Stimulated activated CD8-positive, alpha-beta memory T cell treated with anti-CD3 and anti-CD28 coated beads, Interleukin-4, amount 100 ng/mL, for 4 hours (primary cell): ENCODE measurements around the gene PTPRT.

Experiments used
- DNase-seq, 2 donors: peaks; one replicate each; pipeline ENCODE4 v3.0.0-alpha.2; 2020; ENCODE audit warnings: low read depth in 2 of 2, low spot score in 1 of 2

PTPRT gene

DNA sequence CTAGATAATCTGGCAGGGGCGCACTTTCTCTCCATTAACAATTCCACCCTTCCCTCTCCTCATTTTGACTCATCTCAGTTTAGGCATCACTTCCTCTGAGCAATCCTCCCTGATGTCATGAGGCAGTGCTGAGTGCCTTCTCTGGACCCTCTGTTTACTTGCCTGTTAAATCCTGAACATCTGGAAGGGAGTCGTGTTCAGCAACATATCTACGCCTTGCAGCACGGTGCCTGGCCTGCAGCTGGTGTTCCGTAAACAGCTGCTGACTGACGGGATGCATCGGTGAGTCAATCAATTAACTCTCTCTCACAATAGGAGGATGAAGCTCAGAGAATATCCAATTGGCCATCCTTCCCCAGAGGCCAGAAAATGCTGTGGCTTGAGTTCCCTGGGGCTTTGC is 613.5 kb downstream of the PTPRT start:
- no peak for DNase-seq

DNA sequence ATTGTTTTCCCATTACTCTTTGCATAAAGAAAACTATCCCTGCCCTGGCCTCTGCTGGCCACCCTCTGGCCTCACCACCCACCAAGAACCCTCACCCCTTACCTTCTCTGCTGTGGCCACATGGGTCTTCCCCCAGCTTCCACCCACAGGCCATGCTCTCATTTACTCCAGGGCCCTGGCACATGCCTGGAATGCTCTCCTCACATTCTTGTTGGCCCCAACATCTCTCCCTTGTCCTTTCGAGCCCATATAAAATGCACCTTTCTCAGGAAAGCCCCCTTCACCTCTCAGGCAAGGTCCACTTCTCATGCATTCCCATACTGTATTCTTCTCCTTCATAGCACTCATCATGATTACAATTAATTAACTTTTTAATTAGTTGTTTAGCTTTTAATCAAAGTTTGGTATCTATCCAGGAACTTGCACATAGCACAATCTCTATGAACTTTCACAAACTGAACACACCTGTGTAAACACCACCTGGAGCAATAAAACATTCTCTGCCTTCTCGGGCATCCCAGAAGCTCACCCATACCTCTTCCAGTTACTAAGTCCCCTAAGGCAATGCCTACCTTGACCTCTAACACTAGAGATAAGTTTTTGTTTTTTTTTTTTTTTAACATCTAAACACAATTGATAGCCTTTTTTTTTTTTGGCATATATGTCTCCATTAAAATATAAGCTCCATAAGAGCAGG is 617.2 kb downstream of the PTPRT start:
- DNase-seq = no peak

GRCh38 chr20:42567409-42567808 is 622.3 kb downstream of the PTPRT start:
- DNase-seq = no peak

DNA sequence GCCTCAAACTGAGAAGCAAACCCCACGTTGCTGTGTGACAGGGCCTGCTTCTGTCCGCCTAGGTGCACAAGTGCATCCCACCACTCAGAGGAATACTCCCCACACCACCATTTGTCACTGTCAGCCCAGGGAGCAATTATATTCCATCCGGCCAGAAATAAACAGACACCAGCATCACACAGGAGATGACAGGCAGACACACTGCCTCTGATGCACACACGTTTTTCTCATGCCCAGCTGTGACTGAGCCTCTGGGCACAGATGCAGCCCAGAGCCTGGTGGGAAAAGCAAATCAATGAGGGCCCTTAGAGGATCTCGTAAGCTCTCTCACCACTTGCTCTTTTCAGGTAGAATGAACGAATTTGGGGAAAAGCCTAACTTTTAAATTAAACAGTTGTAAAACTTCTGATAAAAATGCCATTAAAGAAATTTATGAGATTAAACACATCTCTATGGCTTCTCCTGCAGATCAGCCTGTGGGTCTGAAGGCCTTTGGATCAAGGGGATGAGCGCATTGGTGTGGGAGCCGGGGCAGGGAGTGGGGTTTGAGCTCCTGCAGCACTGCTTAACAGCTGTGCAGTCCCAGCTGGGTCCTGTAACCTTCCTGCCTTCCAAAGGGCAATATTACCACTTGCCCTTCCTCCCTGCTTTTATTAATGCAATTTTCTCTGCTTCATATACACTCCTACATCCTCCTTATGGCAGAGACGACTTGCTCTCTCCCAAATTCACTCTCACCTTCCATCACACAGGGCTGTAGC is 624.3 kb downstream of the PTPRT start:
- DNase-seq = no peak

DNA sequence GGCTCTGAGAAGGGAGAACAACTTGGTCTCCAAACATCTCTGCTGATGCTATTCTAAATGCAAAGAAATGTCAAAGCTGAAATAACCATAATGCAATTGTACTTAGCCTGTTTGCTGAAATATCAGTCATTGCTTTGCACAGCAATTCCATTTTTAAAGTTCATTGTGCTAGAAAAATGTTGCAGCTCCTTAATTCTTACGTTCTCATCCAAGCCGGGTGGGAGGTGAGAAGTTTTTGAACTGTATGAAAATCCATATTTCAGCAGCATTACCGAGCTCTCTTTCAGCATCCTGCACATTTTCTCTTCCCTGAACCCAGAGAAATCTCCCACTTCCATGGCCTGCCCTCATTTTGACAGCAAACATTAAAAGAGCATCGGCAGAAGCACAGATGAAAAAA is 630.0 kb downstream of the PTPRT start:
- DNase-seq = no peak

DNA sequence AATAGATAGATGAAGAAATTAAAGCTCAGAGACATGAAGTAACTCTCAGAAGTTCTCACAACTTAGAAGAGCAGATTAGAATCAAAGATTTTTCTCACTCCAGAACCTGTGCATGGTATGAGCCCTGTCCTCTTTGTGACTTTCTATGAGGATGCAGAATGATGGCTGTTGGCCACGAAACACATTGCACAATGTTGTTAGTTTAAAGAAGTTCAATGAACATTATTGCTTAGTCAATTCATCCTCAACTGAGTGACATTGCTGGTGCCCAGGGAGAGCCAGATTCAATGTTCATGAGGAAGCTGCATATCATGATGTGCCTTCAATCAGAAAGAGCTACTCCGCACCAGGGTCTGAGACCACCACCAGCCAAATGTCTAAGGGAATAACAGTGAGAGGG is 633.1 kb downstream of the PTPRT start:
- no peak for DNase-seq

GRCh38 chr20:42553374-42553773 is 636.3 kb downstream of the PTPRT start:
- DNase-seq = no peak

DNA sequence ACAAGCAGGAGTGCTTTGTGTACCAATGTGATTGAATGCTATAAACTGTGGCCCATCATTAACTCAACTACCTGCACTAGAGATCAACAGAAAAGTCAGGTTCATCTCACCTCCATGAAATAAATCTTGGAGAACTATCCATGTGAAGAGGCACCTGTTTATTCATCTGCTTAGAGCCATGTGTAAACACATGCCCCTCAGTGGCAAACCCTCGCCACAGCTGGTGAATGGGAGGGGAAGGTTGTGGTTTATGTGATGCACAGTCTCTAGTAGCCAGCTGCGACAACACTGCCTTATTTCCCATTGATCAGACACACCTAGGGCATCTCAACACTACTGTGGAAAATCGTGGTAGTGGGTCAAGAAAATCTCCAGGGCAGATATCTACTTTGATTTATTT is 640.2 kb downstream of the PTPRT start:
- no peak for DNase-seq

DNA sequence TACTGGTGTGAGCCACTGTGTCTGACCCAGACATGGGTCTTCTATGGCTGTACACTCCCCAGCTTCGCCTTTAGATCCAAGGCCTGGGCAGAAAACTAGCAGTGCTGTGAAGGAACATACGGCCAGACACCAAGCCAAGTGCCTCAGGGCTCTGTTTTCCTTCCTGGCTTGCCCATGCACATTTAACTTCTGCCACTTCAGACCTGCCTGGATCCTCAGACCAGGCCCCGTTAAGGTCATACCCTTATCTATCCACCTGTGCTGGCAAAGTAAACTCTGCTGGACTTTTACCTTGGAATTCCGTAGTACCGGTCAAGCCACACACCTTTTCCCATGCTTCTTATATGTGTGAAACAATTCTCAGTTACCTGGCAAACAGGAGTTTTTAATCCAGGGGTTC is 644.8 kb downstream of the PTPRT start:
- no peak for DNase-seq

- no peak for DNase-seq
Measured at GRCh38 chr20:42532831-42533230, 656.9 kb downstream of the PTPRT start.

DNA sequence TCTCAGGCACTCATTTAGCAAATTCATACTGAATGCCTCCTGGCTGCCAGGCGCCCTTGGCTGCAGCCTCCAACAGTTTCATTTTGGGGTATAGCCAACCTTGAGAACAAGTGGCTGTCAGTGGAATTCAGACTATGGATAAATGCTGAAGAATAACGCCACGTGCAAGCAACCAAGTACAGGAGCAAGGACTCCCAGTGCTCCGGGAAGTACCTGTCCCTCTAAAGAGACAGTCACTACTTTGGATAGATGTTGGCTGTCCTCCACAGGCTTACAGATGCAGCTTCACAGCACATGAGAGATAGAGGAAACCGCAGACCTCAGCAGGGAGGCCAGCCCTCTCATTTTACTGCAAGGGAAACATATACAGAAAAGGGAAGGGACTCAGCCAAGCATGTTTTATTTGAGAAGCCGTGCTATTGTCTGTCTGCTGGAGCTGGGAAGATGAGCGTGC is 658.2 kb downstream of the PTPRT start:
- DNase-seq = no peak

GRCh38 chr20:42530855-42531448 is 658.8 kb downstream of the PTPRT start:
- no peak for DNase-seq

DNA sequence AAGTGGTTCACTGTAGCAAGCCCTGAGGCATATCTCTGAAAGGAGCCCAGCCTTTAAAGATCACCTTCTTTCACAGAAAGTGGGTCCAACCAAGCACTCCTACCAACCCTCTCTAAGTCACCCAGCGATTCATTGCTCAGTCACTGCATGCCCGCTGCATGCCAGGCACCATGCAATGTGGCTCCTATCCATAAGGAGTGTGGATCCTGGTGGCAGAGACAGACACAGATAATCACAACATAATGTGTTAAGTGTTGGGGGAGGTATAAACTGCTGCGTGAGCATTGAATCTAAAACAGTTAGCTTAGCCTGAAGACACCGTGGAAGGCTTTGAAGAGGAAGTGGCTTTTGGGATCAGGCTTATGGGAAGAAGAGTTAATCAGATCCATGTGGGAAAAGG is 659.5 kb downstream of the PTPRT start:
- no peak for DNase-seq

- DNase-seq = no peak
Measured at GRCh38 chr20:42524058-42524457, 665.6 kb downstream of the PTPRT start.

- DNase-seq = no peak
Measured at GRCh38 chr20:42516692-42517091, 673.0 kb downstream of the PTPRT start.

GRCh38 chr20:42510686-42511085 is 679.0 kb downstream of the PTPRT start:
- DNase-seq = no peak

DNA sequence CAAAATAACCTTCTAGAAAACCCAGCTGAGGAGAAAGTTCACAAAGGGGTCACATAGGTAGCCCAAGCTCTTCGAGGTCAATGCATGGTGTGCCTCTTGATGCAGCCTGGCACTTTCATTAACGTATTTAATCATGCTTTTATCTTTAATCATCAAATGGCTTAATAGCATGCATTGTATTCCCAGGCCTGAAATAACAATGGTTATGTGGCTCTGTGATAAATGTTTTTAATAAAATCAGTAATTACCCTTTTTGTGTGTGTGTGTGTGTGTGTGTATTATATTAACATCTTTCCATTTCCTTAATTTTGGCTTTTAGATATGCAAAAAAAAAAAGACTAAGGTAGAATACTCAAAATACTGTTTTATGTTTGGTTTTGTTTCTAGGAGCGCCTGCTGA is 681.8 kb downstream of the PTPRT start:
- no peak for DNase-seq

DNA sequence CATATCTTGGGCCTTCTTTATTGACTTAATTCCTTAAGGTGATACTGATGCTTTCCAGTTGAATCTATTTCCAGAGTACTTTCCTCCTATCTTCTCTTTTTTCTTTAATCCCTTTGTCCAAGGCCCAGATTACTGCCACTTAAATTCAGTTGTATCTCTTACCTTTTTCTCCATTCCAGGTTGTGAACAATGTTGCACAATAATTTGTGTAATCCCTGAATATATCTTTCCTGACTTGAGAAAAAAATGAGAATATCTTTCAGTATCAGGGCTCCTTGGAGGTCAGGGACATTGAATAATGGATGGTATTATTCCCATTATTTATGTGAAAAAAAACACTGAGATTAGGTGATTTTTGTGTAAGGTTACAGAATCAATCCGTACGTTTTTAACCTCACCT is 683.3 kb downstream of the PTPRT start:
- no peak for DNase-seq

DNA sequence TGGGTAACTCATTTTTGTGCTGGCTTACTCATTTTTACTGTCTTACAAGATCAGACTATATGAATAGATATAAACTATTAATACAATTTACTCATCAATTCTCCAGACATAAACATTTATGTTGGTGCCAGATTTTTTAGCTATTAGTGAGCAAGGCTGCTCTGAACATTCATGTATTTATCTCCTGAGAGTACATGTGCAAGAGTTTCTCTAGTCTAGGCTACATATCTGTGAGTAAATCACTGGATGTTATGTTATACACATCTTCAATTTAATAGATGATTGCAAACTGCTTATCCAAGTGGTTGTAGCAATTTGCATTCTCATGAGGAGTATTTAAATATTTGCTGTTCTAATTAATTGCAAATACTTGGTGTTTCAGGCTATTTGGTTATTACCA is 687.1 kb downstream of the PTPRT start:
- DNase-seq = no peak

GRCh38 chr20:42496595-42496994 is 693.1 kb downstream of the PTPRT start:
- no peak for DNase-seq

- DNase-seq = no peak
Measured at GRCh38 chr20:42494290-42494689, 695.4 kb downstream of the PTPRT start.

DNA sequence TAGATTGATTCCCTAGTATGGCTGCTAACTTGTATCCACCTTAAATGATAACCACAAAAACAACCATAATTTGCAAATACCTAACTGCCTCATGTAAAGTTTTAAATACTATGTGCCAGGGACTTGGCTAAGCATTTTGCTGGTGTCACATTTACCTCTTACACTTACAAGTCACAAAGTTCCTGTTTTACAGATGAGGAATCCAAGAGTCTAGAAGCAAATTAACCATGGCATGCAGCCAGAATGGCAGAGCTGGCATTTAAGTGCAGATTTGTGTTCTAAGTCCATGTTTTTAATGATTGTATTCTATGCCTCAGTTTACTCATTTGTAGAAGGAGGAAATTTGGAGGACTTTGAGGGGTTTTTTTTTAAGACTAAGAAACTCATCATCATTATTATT is 696.7 kb downstream of the PTPRT start:
- DNase-seq = no peak
